ENCODE data around the gene SORCS2.

SORCS2 gene

GRCh38 chr4:7659429-7660175, 467.3 kb downstream of the SORCS2 start:
- DNase-seq (ENCODE audit: extremely low read depth, low read depth): no peak
- no peak for TF ChIP-seq CTCF (IDR thresholded peaks at IDR 0.05; ENCODE audit: low read depth, low read length)

GRCh38 chr4:7660176-7661039, 468.1 kb downstream of the SORCS2 start:
- DNase-seq (ENCODE audit: extremely low read depth, low read depth): no peak

GRCh38 chr4:7661066-7661748, 468.9 kb downstream of the SORCS2 start:
- DNase-seq (ENCODE audit: extremely low read depth, low read depth): no peak
- no peak for TF ChIP-seq CTCF (IDR thresholded peaks at IDR 0.05; ENCODE audit: low read depth, low read length)

More at GRCh38 chr4:7660176-7661039, 468.1 kb downstream of the SORCS2 start:
- TF ChIP-seq CTCF (IDR thresholded peaks at IDR 0.05; ENCODE audit: low read depth, low read length): no peak

DNA sequence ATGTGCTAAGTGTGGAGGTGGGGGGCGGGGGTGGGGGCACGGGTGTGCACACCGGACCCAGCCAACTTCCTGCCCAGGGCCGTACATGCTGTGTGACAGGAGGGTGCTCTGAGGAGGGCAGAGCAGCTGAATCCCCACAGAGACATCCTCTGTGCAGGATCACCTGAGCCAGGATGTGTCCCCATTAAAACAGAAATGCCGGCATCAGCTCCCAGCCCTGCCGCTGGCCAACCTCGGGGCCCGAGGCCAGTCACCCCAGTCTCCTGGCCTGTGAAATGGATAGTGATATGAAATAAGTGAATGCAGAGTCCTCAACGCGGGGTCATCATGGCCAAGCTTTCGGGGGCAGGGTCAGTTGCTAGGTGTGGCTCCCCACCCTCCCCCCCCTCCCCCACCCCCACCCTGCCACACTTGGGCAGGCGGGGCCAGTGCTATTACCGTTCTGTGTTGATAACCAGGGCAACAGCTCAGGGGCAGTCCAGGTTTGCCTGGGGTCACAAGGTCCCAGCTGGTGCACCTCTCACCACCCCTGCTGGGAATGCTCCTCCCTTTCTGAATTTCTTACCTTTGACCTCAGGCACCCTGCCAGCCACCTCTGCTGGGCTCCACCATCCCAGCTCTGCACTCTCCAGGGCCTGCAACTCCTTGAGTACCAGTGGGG, 469.6 kb downstream of the SORCS2 start:
- TF ChIP-seq CTCF (IDR thresholded peaks at IDR 0.05; ENCODE audit: low read depth, low read length): no peak
- DNase-seq (ENCODE audit: extremely low read depth, low read depth): no peak

DNA sequence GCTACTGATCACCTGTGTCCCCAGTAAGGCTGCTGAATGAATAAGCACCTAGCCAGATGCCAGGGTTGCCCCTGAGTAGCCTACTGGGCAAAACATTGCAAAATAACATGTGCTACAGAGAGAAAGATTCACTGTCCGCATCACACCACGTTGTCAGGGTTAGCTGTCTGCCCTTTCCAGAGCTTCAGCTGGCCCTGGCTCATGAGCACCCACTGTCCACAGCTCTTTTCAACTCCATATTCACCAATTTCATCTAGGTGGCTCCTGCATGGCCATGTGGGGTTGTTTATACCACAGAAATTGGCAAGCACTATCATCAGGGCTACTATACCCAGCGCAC, 470.1 kb downstream of the SORCS2 start:
- DNase-seq (ENCODE audit: extremely low read depth, low read depth): no peak
- no peak for TF ChIP-seq CTCF (IDR thresholded peaks at IDR 0.05; ENCODE audit: low read depth, low read length)

DNA sequence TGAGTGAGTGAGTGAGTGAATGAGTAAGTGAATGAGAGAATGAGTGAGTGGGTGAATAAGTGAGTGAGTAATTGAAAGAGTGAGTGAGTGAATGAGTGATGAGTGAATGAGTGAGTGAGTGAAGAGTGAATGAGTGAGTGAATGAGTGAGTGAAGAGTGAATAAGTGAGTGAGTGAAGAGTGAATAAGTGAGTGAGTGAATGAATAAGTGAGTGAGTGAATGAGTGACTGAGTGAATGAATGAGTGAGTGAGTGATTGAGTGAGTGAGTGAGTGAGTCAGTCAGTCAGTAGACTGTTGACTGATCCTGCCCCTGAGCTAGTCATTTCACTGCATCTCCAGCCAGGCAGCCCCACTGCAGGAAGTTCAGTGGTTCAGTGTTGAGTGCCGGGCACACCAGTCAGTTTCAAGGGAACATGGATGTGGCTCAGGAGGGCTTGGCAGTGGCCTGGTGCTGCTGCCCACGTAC, 470.8 kb downstream of the SORCS2 start:
- no peak for TF ChIP-seq CTCF (IDR thresholded peaks at IDR 0.05; ENCODE audit: low read depth, low read length)
- DNase-seq (ENCODE audit: extremely low read depth, low read depth): no peak

Data from AG09319 (cell line).